Occipital lobe (tissue), 2 donors: ENCODE measurements around the gene CFAP141. TPM values are rescaled to one million over a fixed set of nuclear protein-coding genes. Genes with fewer than 3 reads are reported as not detected.
"Not testable (repeated sequence)": the region's sequence is repeated elsewhere in the genome, so short reads cannot be mapped to it uniquely, and the experiment has no call there.

ENCODE experiments used
- DNase-seq: peaks from one replicate; lab custom pipeline; 2025; lab: John Stamatoyannopoulos, UW
- total RNA-seq: library from RNA; depleted of rRNA; stranded (reverse); fragments of >200 nt; gene quantifications from one replicate; pipeline ENCODE4 v1.2.3, GENCODE V29; 2014

CFAP141 gene
- total RNA-seq, 1 donor from 2014 or later = not detected

DNA sequence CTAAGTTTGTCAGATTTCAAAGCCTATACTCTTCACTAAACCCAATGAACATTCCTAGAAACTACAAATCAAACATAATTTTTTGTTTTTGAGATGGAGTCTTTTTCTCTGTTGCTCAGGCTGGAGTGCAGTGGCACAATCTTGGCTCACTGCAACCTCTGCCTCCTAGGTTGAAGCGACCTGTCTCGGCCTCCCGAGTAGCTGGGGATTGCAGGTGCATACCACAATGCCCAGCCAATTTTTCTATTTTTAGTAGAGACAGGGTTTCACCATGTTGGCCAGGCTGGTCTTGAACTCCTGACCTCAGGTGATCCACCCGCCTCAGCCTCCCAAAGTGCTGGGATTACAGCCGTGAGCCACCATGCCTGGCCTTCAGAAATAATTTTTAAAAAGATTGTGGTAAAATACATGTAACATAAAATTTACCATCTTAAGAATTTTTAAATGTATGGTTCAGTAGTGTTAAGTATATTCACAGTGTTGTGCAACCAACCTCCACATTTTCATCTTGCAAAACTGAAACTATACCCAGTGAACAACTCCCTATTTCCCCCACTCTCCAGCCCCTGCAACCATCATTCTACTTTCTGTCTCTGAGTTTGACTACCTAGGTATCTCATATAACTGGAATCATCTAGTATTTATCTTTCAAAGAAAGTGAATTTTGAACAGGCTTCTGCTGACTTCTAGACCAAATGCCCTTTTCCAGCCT lies 2.7 kb upstream of the CFAP141 start:
- no peak for DNase-seq

GRCh38 chr1:154207262-154207661 lies 1.1 kb upstream of the CFAP141 start:
- DNase-seq = peak; percentile 5

DNA sequence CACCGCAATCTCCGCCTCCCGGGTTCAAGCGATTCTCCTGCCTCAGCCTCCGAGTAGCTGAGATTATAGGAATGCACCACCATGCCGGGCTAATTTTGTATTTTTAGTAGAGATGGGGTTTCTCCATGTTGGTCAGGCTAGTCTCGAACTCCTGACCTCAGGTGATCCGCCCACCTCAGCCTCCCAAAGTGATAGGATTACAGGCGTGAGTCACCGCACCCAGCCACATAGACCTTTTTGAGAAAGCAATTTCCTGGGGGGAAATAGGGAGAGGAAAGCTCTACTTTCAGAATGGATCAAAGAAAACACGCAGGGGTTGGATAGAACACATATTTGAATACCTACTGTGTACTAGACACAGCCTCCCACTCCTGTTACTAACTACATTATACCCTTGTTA lies 355 bp downstream of the CFAP141 start:
- not testable (repeated sequence) for DNase-seq

DNA sequence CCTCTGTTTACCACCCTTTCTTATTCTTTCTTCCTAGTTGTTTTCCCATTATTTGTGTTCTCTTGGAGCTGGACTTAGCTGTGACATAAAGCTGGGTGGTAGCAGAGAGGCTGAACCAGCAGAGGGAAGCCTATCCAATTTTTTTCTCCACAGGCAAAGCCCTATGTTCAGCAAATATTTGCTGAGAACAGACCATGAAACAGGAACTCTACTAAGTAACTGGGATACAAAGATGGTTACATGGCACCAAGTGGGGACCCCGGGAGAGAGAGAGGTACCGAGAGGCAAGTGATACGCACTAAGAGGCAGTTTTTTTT lies 6.6 kb downstream of the CFAP141 start:
- no peak for DNase-seq

DNA sequence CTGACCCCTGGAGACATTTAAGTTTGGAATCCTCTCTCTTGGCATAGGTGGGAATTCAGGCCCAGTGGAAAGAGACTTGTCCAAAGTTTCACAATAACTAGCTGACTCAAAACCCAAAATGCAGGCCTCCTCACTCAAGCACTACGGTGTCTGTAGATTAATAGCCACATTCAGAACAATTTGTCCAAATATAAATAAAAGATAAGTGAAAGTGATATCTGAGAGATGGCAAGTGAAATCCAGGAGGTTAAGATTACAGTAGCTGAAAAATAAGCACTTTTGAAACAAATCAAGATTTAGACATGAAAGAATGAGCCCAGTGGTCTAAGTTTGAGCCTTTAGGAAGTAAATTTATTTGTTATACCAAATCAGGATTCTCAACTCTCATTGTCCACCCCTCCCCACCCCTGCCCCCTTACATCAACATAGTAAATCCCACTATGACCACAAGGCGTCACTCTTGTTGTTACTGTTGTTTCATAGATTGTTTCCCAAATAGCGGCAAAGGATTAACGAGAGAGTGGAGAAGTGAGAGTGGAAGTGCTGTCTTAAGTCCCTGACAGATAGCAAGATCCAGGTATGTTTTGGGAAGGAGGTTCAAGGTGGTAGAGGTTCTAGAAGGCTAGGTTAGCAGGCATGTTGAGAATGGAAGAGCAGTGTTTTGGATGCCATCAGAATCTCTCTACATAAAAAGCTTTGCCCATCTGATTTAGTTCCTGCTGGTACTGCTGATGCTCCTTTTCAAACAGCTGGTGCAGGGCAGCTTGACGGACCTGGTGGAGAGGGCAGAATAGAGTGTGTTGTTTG lies 7.2 kb downstream of the CFAP141 start:
- no peak for DNase-seq

DNA sequence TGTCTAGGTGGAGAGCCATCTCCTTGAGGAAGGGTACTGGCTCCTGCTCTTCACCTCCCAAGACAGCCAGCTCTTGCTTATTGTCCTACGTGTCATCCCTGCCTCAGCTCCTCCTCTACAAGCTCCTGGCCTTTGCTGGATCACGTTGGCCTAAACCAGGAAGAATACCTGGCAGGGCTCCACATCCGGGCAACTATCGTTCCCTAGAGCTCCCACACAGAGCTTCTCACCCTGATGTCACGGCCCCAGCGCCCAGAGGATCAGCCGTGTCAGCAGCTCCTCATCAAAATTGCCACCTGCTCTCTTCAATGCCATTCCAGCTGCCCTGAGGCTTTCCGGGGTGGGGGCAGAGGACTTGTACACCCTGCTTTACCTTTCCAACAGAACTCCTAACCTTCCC lies 12.3 kb downstream of the CFAP141 start:
- DNase-seq = no peak

DNA sequence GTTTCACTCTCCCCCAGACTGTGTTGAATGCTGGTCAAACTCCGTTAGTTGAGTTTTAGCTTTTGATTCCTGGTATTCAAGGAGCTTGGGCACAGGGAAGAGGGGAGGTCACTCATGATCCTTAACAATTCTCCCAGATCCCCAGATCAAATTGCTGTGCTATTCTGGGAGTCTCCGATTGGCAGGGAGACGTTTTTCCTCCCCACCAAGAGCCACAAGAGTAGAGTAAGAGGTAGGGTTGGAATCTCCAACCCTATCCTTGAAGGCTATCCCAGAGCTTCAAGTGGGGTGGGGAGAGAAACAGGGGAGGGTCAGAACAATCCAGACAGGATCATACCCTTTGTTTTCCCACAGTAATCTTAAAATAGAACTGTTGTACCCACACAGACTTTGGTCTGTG lies 13.7 kb downstream of the CFAP141 start:
- no peak for DNase-seq

- no peak for DNase-seq
Observed at GRCh38 chr1:154191990-154192461, 14.1 kb downstream of the CFAP141 start, which contains the start of gene TPM3. TSS of gene TPM3 (minus strand) at chr1:154192100. CDS start at chr1:154192018, 82 bp downstream.

- DNase-seq = no peak
Observed at GRCh38 chr1:154190550-154190949, 15.6 kb downstream of the CFAP141 start.

- DNase-seq = no peak
Observed at GRCh38 chr1:154186852-154187501, 19.2 kb downstream of the CFAP141 start.

- no peak for DNase-seq
Observed at GRCh38 chr1:154186177-154186576, 20.0 kb downstream of the CFAP141 start.

- DNase-seq = peak; percentile 95
Observed at GRCh38 chr1:154183046-154183915, 22.9 kb downstream of the CFAP141 start.

DNA sequence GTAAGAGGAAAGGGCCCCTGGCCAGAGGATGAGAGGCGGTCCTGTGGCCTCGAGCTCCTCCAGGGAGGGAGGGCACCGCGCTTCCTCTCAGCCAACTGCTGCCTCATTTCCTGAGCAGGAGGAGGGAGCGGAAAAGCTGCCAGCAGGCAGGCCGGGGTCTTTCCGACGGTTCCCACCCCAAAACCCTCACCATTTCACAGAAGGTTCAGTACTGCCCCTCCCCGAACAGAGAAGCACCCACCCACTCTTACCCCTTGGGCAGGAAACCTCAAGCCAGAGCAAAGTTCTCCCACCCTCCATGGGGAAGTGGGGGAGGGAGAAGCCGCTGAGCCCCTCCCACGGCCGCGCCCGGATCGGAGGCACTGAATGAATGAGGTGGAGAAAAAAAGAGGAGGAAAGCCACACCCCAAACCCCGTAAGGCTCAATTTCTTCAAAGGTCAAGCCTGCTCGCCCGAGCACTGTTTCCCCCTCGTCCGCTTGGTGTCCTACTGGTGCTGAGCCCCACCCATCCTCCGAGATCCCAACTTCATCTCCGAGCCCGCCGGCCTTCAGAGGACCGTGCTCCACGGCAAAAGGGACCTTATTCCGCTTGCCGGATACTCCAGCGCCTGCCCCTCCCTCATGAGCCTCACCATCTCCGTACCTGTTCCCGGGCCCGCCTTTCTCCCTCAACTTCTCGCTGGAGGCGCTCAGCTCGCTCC lies 23.6 kb downstream of the CFAP141 start:
- peak; percentile 31 for DNase-seq

DNA sequence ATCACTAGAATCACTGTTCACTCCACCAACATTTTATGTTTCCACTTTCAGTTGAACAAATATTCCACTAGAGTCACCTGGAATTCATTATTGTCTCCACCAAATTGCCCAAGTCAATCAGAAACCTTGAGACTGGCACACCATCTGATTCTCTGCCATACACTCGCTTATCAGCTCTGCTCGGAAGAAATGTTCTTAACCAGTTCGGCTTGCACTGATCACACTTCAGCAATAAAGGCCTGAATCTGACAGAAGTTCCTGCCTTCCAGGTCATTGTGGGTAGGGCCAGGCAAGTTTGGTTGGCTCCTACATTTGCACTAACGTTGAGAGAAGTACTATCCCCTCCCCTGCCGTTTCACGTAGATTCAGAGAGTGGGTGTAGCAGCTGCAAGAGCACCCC lies 24.2 kb downstream of the CFAP141 start:
- no peak for DNase-seq

DNA sequence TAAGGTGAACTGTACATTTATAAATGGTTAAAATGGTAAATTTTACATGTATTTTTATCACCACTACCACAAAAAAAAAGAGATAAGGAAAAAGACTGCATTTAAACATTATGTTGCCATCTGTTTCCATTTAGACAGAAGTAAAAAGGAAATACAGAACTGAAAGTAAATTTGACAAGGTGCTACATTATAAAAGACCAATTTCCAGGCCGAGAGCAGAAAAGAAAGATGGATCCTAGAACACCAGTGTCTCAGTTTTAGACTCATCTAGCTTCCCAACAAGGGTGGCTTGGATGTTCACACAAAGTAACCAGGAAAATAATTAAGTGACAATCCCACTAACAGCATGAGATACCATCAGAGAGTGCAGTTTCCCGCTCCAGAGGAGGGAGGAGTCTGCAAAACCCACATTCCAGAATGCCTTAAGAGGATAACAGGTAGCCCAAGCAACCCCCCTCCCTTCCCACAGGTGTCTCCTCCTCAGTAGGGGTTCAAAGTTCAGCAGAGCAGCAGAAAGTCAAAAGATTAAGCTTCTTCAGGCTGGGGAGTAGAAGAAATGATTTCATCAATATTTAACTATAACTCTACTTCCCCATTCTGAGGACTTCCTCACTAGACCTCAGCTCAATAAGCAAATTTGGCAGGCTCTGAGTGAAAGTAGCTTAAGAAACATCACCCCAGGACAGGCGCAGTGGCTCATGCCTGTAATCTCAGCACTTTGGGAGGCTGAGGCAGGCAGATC lies 26.0 kb downstream of the CFAP141 start:
- no peak for DNase-seq

DNA sequence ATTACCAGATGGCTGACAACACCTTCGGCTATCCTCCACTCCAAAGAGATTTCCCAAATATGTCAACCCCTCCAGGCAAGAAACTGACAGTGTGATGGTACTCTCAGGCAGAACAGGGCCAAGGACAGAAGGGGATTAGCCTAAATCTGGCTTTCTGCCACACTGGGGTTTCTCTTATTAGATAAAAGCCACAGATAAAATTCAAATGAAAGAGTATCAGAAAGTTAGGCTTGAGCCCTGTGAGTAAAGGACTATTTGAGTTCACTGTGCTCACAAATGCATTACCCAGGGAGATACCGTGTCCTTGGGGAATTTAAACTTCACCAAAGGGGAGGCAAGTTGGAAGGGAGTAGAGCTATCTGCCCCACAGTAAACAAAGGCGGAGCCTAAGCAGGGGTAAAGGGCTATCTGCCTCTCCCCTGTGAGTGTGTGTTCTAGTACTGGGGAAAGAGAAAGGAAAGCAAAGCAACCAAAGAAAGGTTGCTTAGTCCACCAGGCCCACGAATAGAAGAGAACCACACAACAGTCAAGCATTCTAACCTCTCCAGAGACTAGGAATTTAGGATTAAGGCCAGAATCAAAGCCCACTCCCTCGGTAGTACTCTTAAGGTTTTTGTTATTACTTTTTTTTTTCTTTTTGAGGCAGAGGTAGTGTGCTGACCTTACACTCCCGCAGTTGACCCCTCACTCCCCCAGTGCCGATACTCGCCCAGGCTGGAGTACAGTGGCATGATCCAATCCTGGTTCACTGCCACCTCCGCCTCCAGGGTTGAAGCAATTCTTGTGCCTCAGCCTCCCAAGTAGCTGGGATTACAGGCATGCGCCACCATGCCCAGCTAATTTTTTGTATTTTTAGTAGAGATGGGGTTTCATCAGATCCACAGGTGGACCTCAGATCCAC lies 27.0 kb downstream of the CFAP141 start:
- DNase-seq = no peak

DNA sequence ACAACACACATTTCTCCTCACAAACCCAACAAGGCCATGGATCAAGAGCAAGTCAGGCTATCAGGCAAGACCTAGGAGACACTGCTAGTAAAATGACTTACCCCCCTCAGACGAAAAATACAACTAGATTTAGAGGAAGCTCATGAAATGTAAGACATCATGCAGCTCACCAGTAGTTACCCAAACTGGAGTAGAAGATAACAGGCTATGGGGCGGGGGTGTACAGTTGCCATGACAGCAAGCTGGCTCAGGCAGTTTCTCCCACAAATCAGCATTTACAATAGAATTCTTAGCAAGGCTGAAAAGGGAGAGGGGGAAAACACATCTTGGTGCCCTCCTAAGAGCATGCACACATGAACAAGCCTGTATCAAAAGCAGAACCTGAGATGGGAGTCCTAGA lies 28.1 kb downstream of the CFAP141 start:
- DNase-seq = peak; percentile 10

DNA sequence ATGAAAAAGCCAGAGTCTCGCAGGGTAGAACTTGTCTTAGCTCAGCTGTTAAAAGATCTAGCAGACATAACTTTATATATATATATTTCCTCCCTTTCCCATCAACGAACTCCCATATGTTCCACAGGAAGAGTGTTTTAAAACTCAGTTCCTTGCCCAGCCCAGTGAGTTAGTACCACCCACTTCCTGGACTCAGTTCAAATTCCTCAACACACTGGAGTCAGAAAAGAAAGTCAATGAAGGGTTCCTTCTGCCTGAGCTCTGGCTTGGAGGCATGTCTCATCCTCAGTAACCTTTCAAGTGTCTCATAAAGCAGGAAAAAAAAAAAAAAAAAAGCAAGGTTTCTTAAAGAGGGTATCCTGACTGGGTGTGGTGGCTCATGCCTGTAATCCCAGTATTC lies 29.8 kb downstream of the CFAP141 start:
- no peak for DNase-seq

DNA sequence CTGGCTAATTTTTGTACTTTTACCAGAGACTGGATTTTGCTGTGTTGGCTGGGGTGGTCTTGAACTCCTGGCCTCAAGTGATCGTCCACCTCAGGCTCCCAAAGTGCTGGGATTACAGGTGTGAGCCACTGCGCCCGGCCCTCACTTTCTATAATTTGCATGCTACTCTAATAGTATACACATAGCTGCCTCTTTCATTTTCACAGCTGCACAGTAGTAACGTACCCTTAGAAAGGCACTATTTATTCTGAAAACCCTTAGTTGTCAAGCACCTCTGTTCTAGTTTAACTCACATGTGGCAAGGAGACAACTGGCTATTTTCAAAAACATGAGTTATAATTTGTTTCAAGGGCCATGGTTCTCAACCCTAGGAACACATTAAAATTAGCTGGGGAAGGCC lies 31.5 kb downstream of the CFAP141 start:
- DNase-seq = no peak
